Colonic mucosa (tissue), 4 donors: ENCODE results near the gene MED13L. TPM values are rescaled to one million over a fixed set of nuclear protein-coding genes. Genes with fewer than 3 reads are reported as not detected.

Experiments used
- DNase-seq: peaks from one replicate; pipeline ENCODE4 v3.0.0-alpha.2; 2020
- H3K27ac ChIP-seq: fragments of 200-600 bp; one replicate; pipeline ENCODE4 v1.8.0; 2021
- H3K27me3 ChIP-seq: fragments of 200-600 bp; one replicate; pipeline ENCODE4 v1.8.0; 2021
- H3K36me3 ChIP-seq: fragments of 200-600 bp; one replicate; pipeline ENCODE4 v1.8.0; 2021
- H3K4me1 ChIP-seq: fragments of 200-600 bp; one replicate; pipeline ENCODE4 v1.8.0; 2021; ENCODE audit warnings: mild to moderate bottlenecking
- H3K4me3 ChIP-seq: fragments of 200-600 bp; one replicate; pipeline ENCODE4 v1.8.0; 2021
- H3K9ac ChIP-seq, 2 donors: one replicate each; pipeline ENCODE4 v1.7.0; 2013; ENCODE audit warnings: control low read depth in 2 of 2, low read depth in 2 of 2, low read length in 2 of 2
- H3K9me3 ChIP-seq: fragments of 200-600 bp; one replicate; pipeline ENCODE4 v1.8.0; 2021
- CTCF ChIP-seq: fragments of 200-600 bp; IDR thresholded peaks from one replicate; pipeline ENCODE4 v1.8.0; 2022; ENCODE audit warnings: antibody characterized with exemption, mild to moderate bottlenecking
- intact Hi-C: fragments of 100-400 bp; cut with DNase I; formaldehyde crosslinking; loops from one replicate; pipeline ENCODE4 v1.14.1; 2022
- total RNA-seq, 2 donors: library from RNA; stranded (reverse); fragmentation: NEBNext Ultra II Directional in 1 of 2; extraction: Animal tissue kit (Norgen Biotek cat#: 25700) in 1 of 2; gene quantifications; one replicate each; pipeline ENCODE4 v1.2.1, GENCODE V29; 2021
- donor health status: healthy.
- donor health status: DM: no; HTN: no; CAD: no.
- donor health status: DM: no; HTN: no; CAD: no.

The MED13L gene
- total RNA-seq, 2 donors from 2014 or later = 73.8 to 92.6 TPM

GRCh38 chr12:116068853-116069252, 208.6 kb downstream of the MED13L start:
- Histone ChIP-seq H3K9ac (no peak overlapping the region), H3K36me3 (no peaks in the 10 kb centered on the region), H3K4me1 (no peaks in the 10 kb centered on the region), H3K9me3 (no peaks in the 10 kb centered on the region), H3K4me3 (no peak overlapping the region), H3K27ac (no peak overlapping the region), H3K27me3 (no peaks in the 10 kb centered on the region)
- intact Hi-C loops = no loop called here
- no peak for DNase-seq
- TF ChIP-seq CTCF = no peak

- no peak overlapping the region for H3K9ac ChIP-seq
- no peak overlapping the region for H3K27ac ChIP-seq
- no peak for TF ChIP-seq CTCF
- no peak overlapping the region for H3K4me3 ChIP-seq
- intact Hi-C loops = no loop called here
- H3K9me3 ChIP-seq = no peaks in the 10 kb centered on the region
- H3K36me3 ChIP-seq = no peaks in the 10 kb centered on the region
- H3K4me1 ChIP-seq = no peaks in the 10 kb centered on the region
- DNase-seq = no peak
- H3K27me3 ChIP-seq = no peaks in the 10 kb centered on the region
Observed at GRCh38 chr12:116068371-116068770, 209.1 kb downstream of the MED13L start.

GRCh38 chr12:116067892-116068291, 209.6 kb downstream of the MED13L start:
- no peak overlapping the region for H3K9ac ChIP-seq
- no peak overlapping the region for H3K4me3 ChIP-seq
- DNase-seq = no peak
- no peaks in the 10 kb centered on the region for H3K36me3 ChIP-seq
- no peaks in the 10 kb centered on the region for H3K27me3 ChIP-seq
- intact Hi-C loops = no loop called here
- TF ChIP-seq CTCF = no peak
- no peak overlapping the region for H3K27ac ChIP-seq
- H3K4me1 ChIP-seq = no peaks in the 10 kb centered on the region
- no peaks in the 10 kb centered on the region for H3K9me3 ChIP-seq

- no peak overlapping the region for H3K4me3 ChIP-seq
- H3K27me3 ChIP-seq = no peaks in the 10 kb centered on the region
- H3K36me3 ChIP-seq = no peaks in the 10 kb centered on the region
- no peaks in the 10 kb centered on the region for H3K9me3 ChIP-seq
- no peaks in the 10 kb centered on the region for H3K4me1 ChIP-seq
- TF ChIP-seq CTCF = peak; percentile 79
- intact Hi-C loops = no loop called here
- H3K9ac ChIP-seq = no peak overlapping the region
- H3K27ac ChIP-seq = no peak overlapping the region
- DNase-seq = peak; percentile 26
Observed at GRCh38 chr12:116066381-116067230, 210.9 kb downstream of the MED13L start.

GRCh38 chr12:116065606-116066005, 211.9 kb downstream of the MED13L start:
- intact Hi-C loops = no loop called here
- H3K4me1 ChIP-seq = no peaks in the 10 kb centered on the region
- no peaks in the 10 kb centered on the region for H3K27me3 ChIP-seq
- no peak overlapping the region for H3K27ac ChIP-seq
- no peaks in the 10 kb centered on the region for H3K9me3 ChIP-seq
- no peak for DNase-seq
- no peak for TF ChIP-seq CTCF
- no peaks in the 10 kb centered on the region for H3K36me3 ChIP-seq
- no peak overlapping the region for H3K4me3 ChIP-seq
- no peak overlapping the region for H3K9ac ChIP-seq
